Measurements from ENCODE around the gene CRYBG2. TPM values are rescaled to one million over a fixed set of nuclear protein-coding genes. Genes with fewer than 3 reads are reported as not detected.

Gene CRYBG2
- total RNA-seq, 2 donors from 2014 or later = 3.9 to 4.8 TPM

- TF ChIP-seq POLR2AphosphoS5 (IDR thresholded peaks at IDR 0.05) (no peak), CTCF (IDR thresholded peaks at IDR 0.05) (no peak)
- no peaks in the 10 kb centered on the region for H3K4me1 ChIP-seq (replicated peaks)
- no peaks in the 10 kb centered on the region for H3K27me3 ChIP-seq (replicated peaks; ENCODE audit: insufficient read depth)
- WGBS = 85% methylated on average over 15 of the region's 15 CpGs
- H3K27ac ChIP-seq = no peak overlapping the region
- intact Hi-C loops (cut with DNase I) = no loop called here
- no peak overlapping the region for H3K4me3 ChIP-seq
- no peaks in the 10 kb centered on the region for H3K36me3 ChIP-seq
- DNase-seq (ENCODE audit: low spot score) = no peak
- H3K9me3 ChIP-seq = no peaks in the 10 kb centered on the region
These were observed 9.6 kb downstream of the CRYBG2 start for GRCh38 chr1:26344147-26344920.

GRCh38 chr1:26340047-26340481, 13.9 kb downstream of the CRYBG2 start:
- DNase-seq (ENCODE audit: low spot score) = no peak
- Histone ChIP-seq H3K36me3 (no peaks in the 10 kb centered on the region), H3K4me1 (replicated peaks) (no peaks in the 10 kb centered on the region), H3K27ac (no peak overlapping the region), H3K9me3 (no peaks in the 10 kb centered on the region), H3K27me3 (replicated peaks; ENCODE audit: insufficient read depth) (no peaks in the 10 kb centered on the region), H3K4me3 (no peak overlapping the region)
- 73% methylated on average over 4 of the region's 4 CpGs for WGBS
- TF ChIP-seq CTCF (IDR thresholded peaks at IDR 0.05) = no peak
- no peak for TF ChIP-seq POLR2A (IDR thresholded peaks at IDR 0.05)
- no peak for TF ChIP-seq POLR2AphosphoS5 (IDR thresholded peaks at IDR 0.05)
- intact Hi-C loops (cut with DNase I) = no loop called here

GRCh38 chr1:26338670-26339069, 15.3 kb downstream of the CRYBG2 start:
- no peaks in the 10 kb centered on the region for H3K4me1 ChIP-seq (replicated peaks)
- intact Hi-C loops (cut with DNase I) = no loop called here
- H3K9me3 ChIP-seq = no peaks in the 10 kb centered on the region
- H3K27ac ChIP-seq = no peak overlapping the region
- no peaks in the 10 kb centered on the region for H3K36me3 ChIP-seq
- 83% methylated on average over 1 of the region's 1 CpG for WGBS
- H3K27me3 ChIP-seq (replicated peaks; ENCODE audit: insufficient read depth) = no peaks in the 10 kb centered on the region
- TF ChIP-seq POLR2AphosphoS5 (IDR thresholded peaks at IDR 0.05) = no peak
- no peak for TF ChIP-seq POLR2A (IDR thresholded peaks at IDR 0.05)
- TF ChIP-seq CTCF (IDR thresholded peaks at IDR 0.05) = no peak
- no peak overlapping the region for H3K4me3 ChIP-seq
- DNase-seq (ENCODE audit: low spot score) = no peak

DNA sequence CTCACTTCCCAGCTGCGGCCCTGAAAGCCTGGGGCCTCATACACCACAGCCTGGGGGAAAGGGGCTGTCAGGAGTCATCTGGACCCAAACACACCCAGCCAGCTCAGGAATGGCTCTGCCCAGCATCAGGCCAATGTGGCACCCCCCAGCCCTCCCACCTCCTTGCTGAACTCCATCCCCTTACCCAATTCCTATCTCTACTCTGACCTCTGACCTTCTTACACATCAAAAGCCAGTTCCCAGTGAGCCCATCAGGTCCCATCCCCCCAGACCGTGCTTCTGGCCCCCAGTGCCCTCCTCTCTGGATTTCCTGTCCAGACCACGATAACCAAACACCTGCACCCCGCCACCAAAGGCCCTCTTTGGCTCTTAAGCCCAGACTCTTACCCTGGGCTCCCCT, 16.3 kb downstream of the CRYBG2 start:
- intact Hi-C loops (cut with DNase I) = no loop called here
- no peaks in the 10 kb centered on the region for H3K36me3 ChIP-seq
- DNase-seq (ENCODE audit: low spot score) = no peak
- H3K9me3 ChIP-seq = no peaks in the 10 kb centered on the region
- no peak overlapping the region for H3K27ac ChIP-seq
- H3K27me3 ChIP-seq (replicated peaks; ENCODE audit: insufficient read depth) = no peaks in the 10 kb centered on the region
- no peak overlapping the region for H3K4me3 ChIP-seq
- no peaks in the 10 kb centered on the region for H3K4me1 ChIP-seq (replicated peaks)
- 86% methylated on average over 4 of the region's 4 CpGs for WGBS
- TF ChIP-seq POLR2AphosphoS5 (IDR thresholded peaks at IDR 0.05) = no peak
- TF ChIP-seq POLR2A (IDR thresholded peaks at IDR 0.05) = no peak
- TF ChIP-seq CTCF (IDR thresholded peaks at IDR 0.05) = no peak

DNA sequence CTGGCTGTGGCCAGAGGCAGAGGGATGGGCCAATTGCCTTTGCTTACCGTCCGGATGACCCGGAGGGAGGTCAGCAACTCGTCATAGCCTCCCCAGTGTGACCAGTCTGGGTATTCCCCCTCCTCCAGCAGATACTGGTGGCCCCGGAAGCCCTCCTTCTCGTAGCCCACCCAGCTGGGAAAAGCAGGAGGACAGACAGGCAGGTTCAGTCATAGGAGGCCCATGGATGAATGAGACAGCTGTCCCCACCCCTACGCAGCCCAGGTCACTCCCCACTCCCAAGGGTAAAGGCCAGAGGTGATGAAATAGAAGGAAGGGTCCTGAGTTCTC, 16.8 kb downstream of the CRYBG2 start:
- intact Hi-C loops (cut with DNase I) = no loop called here
- H3K9me3 ChIP-seq = no peaks in the 10 kb centered on the region
- TF ChIP-seq CTCF (IDR thresholded peaks at IDR 0.05) = no peak
- TF ChIP-seq POLR2A (IDR thresholded peaks at IDR 0.05) = no peak
- no peak for TF ChIP-seq POLR2AphosphoS5 (IDR thresholded peaks at IDR 0.05)
- WGBS = 83% methylated on average over 7 of the region's 7 CpGs
- no peaks in the 10 kb centered on the region for H3K36me3 ChIP-seq
- DNase-seq (ENCODE audit: low spot score) = no peak
- no peak overlapping the region for H3K4me3 ChIP-seq
- no peak overlapping the region for H3K27ac ChIP-seq
- no peaks in the 10 kb centered on the region for H3K27me3 ChIP-seq (replicated peaks; ENCODE audit: insufficient read depth)
- no peaks in the 10 kb centered on the region for H3K4me1 ChIP-seq (replicated peaks)
